Measurements from ENCODE around the gene PRAC2. TPM values are rescaled to one million over a fixed set of nuclear protein-coding genes. Genes with fewer than 3 reads are reported as not detected.

The PRAC2 gene
- total RNA-seq, 4 donors from 2014 or later: not detected

DNA sequence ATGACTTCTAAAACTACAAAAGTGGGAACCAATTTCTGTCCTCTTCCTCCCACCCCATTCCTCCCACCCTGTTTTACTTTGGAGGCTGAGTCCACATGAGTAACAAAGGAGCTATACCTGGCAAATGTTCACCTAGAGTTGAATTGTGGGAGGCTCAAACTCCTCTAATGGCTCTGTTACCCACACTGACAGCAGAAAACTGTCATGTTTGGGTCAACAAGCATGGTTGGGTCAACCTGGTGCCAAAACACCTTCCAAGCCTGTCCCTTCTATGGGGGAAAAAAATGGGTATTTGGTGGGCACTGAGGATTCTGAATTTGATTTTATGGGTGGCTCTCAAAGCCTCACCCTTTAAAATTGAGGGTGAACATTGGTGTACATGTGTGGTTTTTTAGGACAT, 17.6 kb downstream of the PRAC2 start:
- peaks cover 0 to 15% (median 0%) of the 10 kb centered on the region in 3 donors for H3K4me1 ChIP-seq
- H3K36me3 ChIP-seq: no peaks in the 10 kb centered on the region
- peaks cover 10 to 100% (median 72%) of the 10 kb centered on the region in 4 donors for H3K27me3 ChIP-seq
- TF ChIP-seq, protein P1, sequence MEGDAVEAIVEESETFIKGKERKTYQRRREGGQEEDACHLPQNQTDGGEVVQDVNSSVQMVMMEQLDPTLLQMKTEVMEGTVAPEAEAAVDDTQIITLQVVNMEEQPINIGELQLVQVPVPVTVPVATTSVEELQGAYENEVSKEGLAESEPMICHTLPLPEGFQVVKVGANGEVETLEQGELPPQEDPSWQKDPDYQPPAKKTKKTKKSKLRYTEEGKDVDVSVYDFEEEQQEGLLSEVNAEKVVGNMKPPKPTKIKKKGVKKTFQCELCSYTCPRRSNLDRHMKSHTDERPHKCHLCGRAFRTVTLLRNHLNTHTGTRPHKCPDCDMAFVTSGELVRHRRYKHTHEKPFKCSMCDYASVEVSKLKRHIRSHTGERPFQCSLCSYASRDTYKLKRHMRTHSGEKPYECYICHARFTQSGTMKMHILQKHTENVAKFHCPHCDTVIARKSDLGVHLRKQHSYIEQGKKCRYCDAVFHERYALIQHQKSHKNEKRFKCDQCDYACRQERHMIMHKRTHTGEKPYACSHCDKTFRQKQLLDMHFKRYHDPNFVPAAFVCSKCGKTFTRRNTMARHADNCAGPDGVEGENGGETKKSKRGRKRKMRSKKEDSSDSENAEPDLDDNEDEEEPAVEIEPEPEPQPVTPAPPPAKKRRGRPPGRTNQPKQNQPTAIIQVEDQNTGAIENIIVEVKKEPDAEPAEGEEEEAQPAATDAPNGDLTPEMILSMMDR (IDR thresholded peaks at IDR 0.05): no peak
- no peak for TF ChIP-seq POLR2A (IDR thresholded peaks at IDR 0.05)
- H3K4me3 ChIP-seq: no peak overlapping the region
- DNase-seq: no peak
- H3K9me3 ChIP-seq: peaks cover 0 to 3% (median 0%) of the 10 kb centered on the region in 3 donors
- intact Hi-C loops (cut with DNase I): no loop called here
- H3K27ac ChIP-seq: no peak overlapping the region

DNA sequence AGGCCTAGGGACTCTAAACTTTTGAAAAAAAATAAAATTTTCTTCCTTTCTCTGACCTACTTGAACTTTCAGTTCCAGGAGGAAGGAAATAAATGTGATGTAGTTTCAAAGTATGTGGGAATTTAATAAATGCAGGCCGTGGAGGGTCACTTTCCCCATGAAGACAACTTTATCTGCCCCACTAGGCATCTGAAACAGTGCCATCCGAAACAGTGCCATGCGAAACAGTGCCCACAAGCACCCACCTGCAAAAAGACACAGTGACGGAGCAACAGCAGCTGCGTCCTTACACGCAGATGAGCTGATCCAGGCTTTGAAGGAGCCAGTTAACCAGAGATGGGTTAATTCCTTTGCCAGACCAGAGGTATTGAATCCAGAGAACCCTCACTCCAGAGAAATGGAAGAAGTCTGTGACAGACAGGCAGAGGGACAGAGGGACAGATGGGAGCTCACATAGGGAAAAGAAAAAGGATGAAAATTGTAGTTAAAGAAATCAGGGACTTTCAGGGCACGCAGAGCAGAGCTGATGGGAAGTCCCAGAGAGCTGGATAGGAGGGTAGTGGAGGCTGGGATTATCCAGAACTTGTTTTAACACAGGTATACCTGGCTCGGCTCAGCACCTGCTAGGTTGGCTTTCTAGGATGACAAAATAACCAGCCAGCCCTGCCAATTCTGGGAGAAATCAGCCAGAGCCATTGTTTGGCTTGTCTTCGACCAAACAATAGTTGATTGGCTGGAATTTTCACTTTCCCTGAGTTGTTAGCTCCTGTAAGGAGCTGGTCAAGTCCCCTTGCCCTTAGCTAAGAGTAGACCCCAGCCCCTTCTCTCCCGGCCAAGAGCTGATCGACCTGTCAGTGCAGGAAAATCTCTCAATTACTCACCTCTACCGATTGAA, 22.6 kb downstream of the PRAC2 start:
- Histone ChIP-seq H3K27ac (no peak overlapping the region), H3K9me3 (peaks cover 0 to 3% (median 0%) of the 10 kb centered on the region in 3 donors), H3K36me3 (no peaks in the 10 kb centered on the region), H3K4me3 (no peak overlapping the region), H3K27me3 (peaks cover 43 to 100% (median 74%) of the 10 kb centered on the region in 4 donors), H3K4me1 (peaks cover 0 to 23% (median 5%) of the 10 kb centered on the region in 3 donors)
- 6 to 7% methylated on average over 12 of the region's 12 CpGs for WGBS, 2 donors
- no peak for DNase-seq
- intact Hi-C loops (cut with DNase I): no loop called here
- TF ChIP-seq, protein P1 (IDR thresholded peaks at IDR 0.05): no peak
- TF ChIP-seq POLR2A (IDR thresholded peaks at IDR 0.05): no peak

DNA sequence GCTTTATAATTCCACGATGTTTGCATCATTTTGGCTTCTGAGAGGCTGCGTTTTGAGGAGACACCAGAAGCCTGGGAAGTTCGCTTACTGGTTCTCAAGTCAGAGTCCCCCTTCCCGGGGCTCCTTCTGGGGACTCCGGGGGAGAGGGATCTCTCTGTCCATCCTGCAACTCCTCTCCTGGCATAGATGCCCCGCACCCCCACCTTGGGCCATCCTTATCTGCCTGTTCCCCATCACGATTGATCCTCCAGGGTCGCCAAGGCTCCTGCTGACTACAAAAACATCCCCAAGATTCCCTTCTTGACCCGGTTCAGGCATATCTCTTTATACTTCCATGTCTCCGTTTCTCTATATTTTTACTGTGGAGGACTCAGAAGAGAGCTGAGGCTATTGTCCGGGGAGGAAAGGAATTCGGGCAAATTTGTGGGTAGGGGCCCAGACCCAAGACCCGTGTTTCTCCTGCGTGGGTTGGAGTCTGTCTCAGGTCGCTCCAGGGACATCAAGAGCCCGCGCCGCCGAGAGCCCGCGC, 24.0 kb downstream of the PRAC2 start:
- TF ChIP-seq POLR2A (IDR thresholded peaks at IDR 0.05): no peak
- TF ChIP-seq, protein P1 (IDR thresholded peaks at IDR 0.05): no peak
- DNase-seq: no peak
- no peaks in the 10 kb centered on the region for H3K36me3 ChIP-seq

DNA sequence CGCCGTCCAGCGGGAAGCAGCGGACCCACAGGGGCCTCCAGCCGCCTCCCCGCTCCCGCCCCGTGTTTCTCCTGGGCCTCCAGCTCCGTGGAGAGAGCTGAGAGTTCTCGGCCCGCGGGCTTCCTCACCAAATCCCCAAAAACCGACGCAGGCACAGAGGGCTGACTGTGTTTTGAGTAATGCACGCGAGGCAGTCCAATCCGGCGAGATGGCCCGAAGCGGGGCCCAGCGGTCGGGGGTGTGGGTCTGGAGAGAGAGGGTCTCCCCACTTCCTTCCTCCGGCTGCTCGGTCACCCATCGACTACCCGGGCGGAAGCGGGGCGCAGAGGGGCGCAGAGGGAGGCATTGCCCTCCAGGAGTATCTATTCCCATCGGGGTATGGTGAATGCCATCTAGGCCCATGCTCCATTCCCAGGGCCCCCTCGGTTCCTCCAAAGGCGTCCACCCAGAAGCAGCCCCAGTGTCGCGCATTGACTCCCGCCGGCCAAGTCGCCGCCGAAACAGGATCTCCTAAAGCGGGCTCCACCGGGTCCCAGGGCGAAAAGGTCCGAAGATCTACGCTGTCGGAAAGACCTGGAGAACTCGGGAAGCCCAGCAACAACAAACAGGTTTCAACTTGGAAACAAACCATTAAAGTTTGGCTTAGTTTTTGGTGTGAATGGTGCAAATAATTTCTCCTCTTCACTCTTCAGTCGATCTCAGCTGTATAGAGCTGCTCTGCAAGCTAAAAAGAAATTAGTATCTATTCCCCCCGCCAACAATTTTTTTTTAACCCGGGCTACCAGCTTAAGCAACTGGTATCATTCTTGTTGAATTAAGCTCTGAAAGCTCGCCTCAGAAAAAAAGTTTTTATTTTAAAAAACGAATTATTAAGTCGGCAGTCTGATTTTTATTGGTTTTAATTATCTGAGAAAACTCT, 24.7 kb downstream of the PRAC2 start:
- 10 to 31% methylated on average over 14 to 20 of the region's 53 CpGs for WGBS, 2 donors
- Histone ChIP-seq H3K9me3 (no peaks in the 10 kb centered on the region), H3K27ac (no peak overlapping the region), H3K27me3 (peaks cover 60 to 100% (median 78%) of the 10 kb centered on the region in 4 donors), H3K4me1 (peaks cover 0 to 27% (median 5%) of the 10 kb centered on the region in 3 donors), H3K4me3 (no peak overlapping the region), H3K36me3 (no peaks in the 10 kb centered on the region)
- intact Hi-C loops (cut with DNase I): no loop called here
- TF ChIP-seq, protein P1 (IDR thresholded peaks at IDR 0.05): no peak
- no peak for TF ChIP-seq POLR2A (IDR thresholded peaks at IDR 0.05)
- no peak for DNase-seq

More for the DNA sequence above, 24.0 kb downstream of the PRAC2 start:
- no peaks in the 10 kb centered on the region for H3K9me3 ChIP-seq
- H3K27ac ChIP-seq: no peak overlapping the region
- H3K27me3 ChIP-seq: peaks cover 53 to 100% (median 74%) of the 10 kb centered on the region in 4 donors
- intact Hi-C loops (cut with DNase I): no loop called here
- WGBS, 2 donors: 8 to 10% methylated on average over 6 to 11 of the region's 21 CpGs
- H3K4me3 ChIP-seq: no peak overlapping the region
- H3K4me1 ChIP-seq: peaks cover 0 to 23% (median 5%) of the 10 kb centered on the region in 3 donors

Data from esophagus squamous epithelium (tissue), 5 donors.